ENCODE data around the gene AGK.

Gene AGK

DNA sequence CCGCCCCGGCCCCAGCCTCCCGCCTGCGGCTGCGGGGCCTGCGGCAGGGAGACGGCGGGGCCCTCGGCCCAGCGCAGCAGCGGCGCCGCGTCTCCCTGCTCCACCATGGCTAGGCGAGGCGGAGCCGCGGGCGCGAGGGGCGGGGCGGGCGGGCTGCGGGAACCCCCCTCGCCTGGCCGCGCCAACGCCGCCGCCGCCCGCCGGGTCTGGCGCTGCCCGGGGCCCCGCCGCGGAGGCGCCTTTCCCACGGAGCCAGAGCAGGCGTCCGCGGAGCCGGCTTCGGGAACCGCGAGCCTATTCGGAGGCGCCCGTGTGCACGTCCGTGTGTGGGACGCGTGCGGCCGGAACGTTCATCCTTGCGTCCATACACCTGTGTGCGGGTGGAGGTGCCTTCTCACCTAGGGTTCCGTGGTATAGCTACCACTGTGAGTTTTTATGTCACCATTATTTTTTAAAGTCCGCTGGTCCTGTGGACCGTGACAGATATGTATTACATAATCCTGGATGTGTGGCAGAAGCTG, 150.9 kb downstream of the AGK start, which contains the start of gene DENND11:
Gene DENND11 (minus strand): TSS at position 120 of the 521 bp plus-strand sequence. CDS start 13 bp downstream, at position 107.
- TF ChIP-seq, protein P1, sequence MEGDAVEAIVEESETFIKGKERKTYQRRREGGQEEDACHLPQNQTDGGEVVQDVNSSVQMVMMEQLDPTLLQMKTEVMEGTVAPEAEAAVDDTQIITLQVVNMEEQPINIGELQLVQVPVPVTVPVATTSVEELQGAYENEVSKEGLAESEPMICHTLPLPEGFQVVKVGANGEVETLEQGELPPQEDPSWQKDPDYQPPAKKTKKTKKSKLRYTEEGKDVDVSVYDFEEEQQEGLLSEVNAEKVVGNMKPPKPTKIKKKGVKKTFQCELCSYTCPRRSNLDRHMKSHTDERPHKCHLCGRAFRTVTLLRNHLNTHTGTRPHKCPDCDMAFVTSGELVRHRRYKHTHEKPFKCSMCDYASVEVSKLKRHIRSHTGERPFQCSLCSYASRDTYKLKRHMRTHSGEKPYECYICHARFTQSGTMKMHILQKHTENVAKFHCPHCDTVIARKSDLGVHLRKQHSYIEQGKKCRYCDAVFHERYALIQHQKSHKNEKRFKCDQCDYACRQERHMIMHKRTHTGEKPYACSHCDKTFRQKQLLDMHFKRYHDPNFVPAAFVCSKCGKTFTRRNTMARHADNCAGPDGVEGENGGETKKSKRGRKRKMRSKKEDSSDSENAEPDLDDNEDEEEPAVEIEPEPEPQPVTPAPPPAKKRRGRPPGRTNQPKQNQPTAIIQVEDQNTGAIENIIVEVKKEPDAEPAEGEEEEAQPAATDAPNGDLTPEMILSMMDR (conservative IDR thresholded peaks at IDR 0.05; ENCODE audit: low read length), result no peak
- peak within 1 kb of the TSS; percentile 75 for H3K4me3 ChIP-seq (ENCODE audit: low read length)
- peak; percentile 39 for DNase-seq (ENCODE audit: low read depth)

DNA sequence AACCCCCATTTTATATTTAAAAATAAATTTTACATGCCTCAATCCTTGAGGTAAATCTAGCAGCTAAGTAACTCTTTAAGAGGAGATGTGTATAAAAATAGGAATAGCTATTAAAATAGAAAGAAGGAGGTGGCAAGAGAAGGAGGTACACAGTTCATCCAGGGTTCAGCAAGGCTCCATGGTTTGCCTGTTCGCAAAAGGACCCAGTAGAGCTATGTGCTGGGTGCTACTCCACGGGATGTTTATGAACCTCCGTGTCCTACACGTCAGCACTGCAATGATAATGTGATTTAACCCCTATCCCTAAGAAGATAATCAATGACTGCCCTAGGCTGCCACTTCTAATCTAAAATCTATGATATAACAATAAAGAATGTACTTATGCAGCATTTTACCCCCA, 151.7 kb downstream of the AGK start:
- no peak overlapping the region for H3K4me3 ChIP-seq (ENCODE audit: low read length)
- TF ChIP-seq, protein P1 (conservative IDR thresholded peaks at IDR 0.05; ENCODE audit: low read length), result no peak

DNA sequence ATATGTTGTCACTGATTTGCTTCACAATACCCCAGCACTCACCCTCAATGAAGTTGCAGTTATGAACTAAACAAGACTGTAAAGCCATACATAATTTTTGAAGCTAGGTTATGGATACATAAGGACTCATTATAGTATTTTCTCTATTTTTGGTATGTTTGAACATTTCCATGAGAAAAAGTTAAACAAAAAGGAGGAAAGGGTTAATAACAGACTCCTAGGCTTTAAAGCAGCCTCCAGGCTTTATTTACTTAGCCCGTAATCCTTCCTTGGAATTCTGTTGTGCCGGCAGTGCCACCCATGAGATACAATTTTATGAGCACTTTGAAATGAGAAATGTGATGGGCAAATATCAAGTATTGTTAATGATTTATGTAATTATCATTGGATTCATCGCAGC, 152.9 kb downstream of the AGK start:
- no peak for DNase-seq (ENCODE audit: low read depth)
- no peak overlapping the region for H3K4me3 ChIP-seq (ENCODE audit: low read length)
- TF ChIP-seq, protein P1 (conservative IDR thresholded peaks at IDR 0.05; ENCODE audit: low read length), result no peak

More for the DNA sequence above, 151.7 kb downstream of the AGK start:
- DNase-seq (ENCODE audit: low read depth), result no peak

DNA sequence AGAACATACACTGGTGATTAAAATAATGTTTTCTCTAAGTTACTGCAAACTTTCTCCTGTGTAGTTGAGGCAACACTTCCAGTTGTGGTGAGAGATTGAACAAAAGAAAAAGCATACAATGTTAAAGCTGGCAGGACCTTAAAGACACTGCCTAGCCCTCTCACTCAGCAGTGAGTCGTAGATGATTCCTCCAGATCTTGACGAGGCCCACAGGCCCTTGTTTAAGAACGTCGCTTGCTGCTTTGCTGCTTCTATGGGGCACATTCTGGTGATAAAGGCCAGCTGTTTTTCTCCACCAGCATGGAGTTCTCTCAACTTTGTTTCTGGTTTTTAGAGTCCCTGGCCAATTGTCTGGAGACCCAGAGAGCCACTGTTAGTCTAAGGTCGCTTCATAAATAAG, 153.5 kb downstream of the AGK start:
- no peak overlapping the region for H3K4me3 ChIP-seq (ENCODE audit: low read length)
- TF ChIP-seq, protein P1 (conservative IDR thresholded peaks at IDR 0.05; ENCODE audit: low read length), result no peak
- DNase-seq (ENCODE audit: low read depth), result no peak
